CD4-positive, alpha-beta T cell treated with Interleukin-21 for 1 hour (primary cell): ENCODE data around the gene FBXW2.
A peak's percentile ranks its signal among the peaks of the same experiment; 100 is the strongest.

Source experiments
- DNase-seq: peaks from one replicate; pipeline ENCODE4 v3.0.0-alpha.2; 2020

Gene FBXW2

DNA sequence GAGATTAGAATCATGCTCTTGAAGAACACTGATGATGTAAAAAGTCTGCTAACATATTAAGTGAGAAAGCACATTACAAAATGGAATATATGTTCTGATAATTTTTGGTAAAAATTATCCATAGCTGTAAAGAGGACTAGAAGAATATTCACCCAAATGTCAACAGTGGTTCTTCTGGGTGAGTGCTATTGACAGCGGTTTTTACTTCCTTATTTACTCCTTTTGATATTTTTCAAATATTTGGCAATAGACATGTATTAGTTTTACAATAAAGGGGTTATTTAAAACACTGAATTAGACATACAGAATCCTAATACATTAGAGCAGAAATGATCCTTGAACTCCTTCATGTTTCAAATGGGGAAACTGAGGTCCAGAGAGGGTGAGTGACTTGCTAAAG, 52.0 kb downstream of the FBXW2 start:
- no peak for DNase-seq

DNA sequence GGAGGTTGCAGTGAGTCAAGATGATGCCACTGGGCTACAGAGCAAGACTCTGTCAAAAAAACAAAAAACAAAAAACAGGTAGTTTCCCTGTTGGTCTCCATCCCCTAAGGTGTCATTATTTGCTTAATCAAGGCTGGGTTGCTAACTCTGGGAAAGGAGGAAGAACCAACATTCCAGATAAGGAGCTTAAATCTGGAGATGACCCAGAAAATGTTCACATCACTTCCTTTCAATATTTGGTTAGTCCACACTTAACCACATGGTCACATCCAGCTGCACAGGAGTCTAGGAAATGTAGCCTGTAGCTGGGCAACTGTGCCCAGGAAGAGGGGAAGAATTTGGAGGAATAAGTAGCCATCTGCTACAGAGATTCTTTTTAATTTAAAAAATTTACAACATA, 53.1 kb downstream of the FBXW2 start:
- no peak for DNase-seq

DNA sequence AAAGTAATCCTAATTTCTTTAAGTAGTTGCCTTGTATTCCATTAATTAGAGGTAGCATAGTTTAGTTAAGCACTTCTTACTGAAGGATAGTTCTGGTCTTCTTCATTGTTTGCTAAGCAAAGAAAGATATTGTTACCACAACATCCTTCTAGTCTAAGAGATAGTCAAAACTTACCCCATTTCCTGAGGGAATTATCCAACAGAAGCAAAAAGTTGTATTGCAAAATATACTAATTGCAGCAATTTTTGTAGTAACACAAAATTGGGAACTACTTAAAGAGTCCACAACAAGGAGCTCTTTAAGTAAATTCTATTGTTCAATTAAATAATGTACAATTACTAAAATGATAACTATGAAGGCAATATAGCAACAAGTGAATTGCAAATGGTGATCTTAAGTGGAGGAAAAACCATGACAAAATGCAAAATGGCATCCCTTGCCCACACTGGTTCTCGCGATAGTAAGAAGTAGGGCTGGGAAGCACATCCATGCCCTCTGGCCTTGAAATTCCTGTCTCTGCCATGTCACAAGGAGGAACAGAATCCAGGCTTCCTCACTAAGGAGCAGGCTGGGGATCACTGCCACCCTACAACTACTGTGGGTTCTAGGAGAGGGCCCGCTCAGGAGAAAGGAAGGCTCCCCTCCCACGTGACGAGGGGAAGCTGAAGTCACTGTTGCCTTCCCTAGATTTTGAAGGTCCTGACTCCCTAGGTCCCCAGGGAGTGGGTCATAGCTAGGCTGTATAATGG, 55.6 kb downstream of the FBXW2 start:
- no peak for DNase-seq

DNA sequence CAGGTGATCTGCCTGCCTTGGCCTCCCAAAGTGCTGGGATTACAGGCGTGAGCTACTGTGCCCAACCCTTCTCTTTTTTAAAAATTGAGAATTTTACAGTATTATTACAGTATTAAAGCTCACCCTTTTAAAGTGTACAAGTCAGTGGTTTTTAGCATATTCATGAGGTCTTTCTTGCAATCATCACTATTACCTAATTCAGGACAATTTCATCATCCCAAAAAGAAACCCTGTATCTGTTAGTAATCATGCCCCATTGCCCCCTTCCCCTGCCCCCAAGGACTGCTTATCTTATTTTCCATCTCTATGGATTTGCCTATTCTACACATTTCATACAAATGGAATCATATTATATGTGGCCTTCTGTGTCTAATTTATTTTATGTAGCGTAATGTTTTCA, 56.3 kb downstream of the FBXW2 start:
- DNase-seq = no peak

DNA sequence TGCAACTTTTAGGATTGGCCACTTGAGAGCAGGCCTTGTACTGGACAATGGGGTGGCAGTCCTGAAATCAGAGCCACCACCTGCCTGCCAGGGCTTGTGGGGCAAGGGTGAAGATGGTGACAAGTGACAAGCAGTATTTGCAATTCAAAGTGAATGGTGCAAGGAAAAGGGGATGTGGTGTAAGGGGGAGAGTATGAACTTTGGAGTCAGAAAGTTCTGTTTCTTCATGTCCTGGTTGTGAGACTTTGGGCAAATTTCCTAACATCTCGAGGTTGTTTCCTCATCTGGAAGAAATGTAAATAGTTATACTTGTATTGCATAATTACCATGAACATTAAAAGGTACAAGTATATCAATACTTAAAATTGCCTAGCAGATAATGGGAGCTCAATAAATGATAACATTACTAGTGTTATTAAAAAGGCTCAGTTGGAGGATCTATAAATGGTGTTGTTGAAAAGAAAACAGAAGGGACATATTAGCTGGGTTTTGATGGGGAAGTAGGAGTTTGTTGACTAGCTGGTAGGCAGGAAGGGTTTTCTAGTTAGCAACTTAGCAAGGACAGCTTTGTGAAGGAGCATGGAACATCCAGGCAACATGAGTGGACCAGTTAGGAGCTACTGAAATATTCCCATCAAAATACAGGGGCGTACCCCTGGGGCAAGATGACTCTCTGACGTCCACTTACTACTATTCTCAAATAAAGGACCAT, 57.6 kb downstream of the FBXW2 start:
- no peak for DNase-seq

GRCh38 chr9:120734607-120735410, 58.4 kb downstream of the FBXW2 start:
- DNase-seq = no peak

GRCh38 chr9:120733190-120733589, 60.0 kb downstream of the FBXW2 start:
- no peak for DNase-seq

DNA sequence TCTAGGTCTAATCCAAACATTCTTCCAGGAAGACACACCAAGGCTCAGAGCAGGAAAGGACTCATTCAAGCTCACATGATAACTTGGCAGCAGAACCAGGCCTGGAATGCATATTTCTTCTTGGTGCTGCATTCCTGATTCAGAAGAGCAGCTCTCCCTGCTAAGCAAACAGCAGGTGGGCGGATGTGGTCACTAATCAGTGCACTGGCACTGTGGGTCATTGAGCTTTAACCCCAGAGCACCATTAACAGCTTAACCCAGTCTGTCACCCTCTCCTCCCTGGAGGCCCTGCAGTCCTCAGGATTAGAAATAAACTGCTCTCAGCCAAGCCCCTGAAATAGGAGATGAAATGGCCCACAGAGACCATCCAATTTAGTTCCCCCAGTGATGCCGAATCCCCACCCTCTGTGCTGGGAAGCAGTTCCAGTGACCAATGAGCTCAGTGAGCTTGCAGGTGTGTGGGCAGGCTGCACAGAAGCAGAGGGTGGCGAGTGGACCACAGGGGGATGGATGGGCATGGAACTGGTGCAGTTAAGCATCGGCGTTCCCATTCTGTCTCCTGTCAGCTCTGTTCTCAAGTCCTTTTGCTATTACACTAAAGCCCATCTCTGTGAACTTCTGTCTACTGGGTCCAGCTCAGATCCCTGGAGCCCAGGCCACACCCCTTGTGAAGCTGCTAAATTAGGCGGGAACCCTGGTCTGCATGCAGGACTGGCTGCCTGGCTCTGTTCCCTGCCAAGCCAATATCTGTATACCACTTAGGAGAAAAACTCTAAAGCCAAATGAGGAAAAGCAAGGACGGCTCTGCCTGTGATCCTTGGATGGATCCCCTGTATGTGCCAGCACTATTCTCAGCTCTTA, 62.3 kb downstream of the FBXW2 start:
- no peak for DNase-seq

DNA sequence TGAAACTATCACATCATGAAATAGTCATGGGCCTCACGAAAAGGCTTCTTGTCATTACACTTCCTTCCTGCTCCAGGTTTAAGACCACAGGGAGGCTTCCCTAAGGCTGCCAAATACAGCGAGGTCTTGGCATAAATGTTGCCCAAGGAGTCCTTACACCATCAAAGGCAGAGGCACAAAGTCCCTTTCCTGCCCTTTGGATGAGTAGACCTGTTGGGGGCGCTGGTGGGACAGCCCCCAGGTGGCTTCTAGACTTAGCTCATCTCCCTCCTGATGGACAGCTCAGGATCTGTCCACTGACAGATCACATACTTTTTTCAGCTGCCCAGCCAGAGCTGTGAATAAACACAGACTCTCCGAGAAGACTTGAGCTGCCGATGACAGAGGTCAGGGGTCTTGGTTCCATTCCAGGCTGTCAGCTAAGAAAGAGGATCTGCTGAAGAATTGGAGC, 63.4 kb downstream of the FBXW2 start:
- no peak for DNase-seq

DNA sequence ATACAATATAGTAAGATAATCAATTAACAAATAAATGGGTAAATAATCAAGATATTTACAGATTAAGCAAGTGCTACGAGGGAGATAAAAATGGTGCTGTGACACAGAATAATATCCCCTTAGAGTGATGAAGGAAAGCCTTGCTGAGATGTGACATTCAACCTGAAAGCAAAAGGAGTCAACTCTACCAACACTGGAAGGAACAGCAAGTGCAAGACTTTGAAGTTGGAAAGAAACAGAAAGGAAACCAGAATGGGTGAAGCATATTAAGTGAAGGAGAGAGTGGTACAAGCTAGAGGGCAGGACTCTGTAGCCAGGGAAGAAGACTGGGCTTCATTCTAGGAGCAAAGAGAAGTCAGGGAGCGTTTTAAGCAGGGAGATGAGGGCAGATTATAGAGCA, 66.7 kb downstream of the FBXW2 start:
- no peak for DNase-seq

GRCh38 chr9:120725907-120726306, 67.3 kb downstream of the FBXW2 start:
- DNase-seq = no peak

- DNase-seq = no peak
These were observed 68.3 kb downstream of the FBXW2 start for GRCh38 chr9:120724757-120725400.

- DNase-seq = no peak
These were observed 69.7 kb downstream of the FBXW2 start for GRCh38 chr9:120723565-120723964.

- DNase-seq = no peak
These were observed 72.8 kb downstream of the FBXW2 start for GRCh38 chr9:120720404-120720803.

- DNase-seq = no peak
These were observed 74.9 kb downstream of the FBXW2 start for GRCh38 chr9:120718316-120718715.

GRCh38 chr9:120717176-120717575, 76.0 kb downstream of the FBXW2 start:
- DNase-seq = no peak

- no peak for DNase-seq
These were observed 76.7 kb downstream of the FBXW2 start for GRCh38 chr9:120716483-120716882.

- DNase-seq = no peak
These were observed 77.8 kb downstream of the FBXW2 start for GRCh38 chr9:120715389-120715924.

DNA sequence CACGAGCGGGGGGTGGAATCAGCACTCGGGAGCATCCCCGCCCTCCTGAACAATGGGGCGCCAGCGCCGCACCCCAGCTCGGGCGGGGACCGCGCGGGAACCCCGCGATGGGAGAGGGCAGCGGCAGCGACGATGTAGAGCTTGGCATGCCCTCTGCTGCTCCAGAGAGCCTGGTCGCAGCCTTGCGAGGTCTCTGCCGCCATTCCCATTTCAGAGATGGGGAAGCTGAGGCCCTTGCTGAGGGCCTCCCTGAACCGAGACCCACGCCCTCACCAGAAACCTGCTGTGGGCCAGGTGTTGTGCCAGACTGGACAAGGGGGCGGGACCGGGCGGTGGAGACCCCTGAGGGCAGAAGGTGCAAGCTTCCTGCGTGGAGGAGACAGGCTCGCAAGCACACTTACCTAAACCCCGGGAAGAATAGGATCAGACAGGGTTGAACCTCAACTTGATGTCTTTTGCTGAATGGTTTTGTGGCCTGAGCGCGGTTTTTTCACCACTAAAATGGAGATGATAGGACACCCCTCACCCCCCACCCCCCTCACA, 78.3 kb downstream of the FBXW2 start:
- no peak for DNase-seq

DNA sequence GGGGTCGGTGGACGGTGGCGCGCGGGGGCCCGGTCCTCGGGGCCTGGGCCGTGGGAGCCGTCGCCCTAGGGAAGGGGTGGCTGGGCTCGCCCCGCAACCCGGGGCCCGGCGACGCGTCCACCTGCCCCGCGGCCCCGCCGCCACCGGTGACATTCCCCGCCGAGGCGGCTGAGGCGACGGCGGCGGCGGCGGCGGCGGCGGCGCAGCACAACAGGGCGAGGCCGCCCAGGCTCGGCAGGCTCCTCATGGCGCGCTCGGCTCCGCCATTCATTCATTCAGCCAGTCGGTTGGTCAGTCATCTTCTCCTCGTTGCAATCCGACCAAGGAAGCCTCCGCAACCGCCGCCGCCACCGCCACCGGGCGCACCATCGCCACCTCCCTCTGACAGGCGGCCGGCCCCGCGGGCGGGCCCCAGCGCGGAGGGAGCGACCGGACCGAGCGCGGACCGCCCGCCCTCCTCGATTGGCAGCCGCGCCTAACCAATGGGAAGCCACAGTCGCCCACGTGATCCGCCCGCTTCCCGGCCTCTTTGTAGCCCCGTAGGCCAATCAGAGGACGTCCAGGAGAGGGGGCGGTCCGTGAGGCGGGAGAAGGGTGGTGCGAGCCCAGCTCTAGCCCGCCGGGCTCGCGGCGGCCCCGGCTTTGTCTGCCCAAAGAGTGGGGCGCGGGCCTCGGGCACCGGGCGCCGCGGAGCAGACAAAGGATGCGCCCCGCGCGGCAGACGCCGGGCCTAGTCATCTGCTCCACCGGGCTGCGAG, 78.9 kb downstream of the FBXW2 start, which contains the start of gene MEGF9:
Gene MEGF9 (minus strand): TSS at position 383 of the 758 bp plus-strand sequence. CDS start 112 bp downstream, at position 271.
- DNase-seq = peak; percentile 96
